Esophagus squamous epithelium (tissue), 4 donors: Measurements from ENCODE around the gene ALG11.

Experiments
- CTCF ChIP-seq, 6 experiments: fragments of 450-650 bp in 4 of 6; fragments of 200-600 bp in 2 of 6; sonication (generic) in 2 of 6; IDR thresholded peaks; one replicate each; pipeline ENCODE4 v1.5.1; 2016 to 2019; ENCODE audit warnings: antibody characterized with exemption in 6 of 6, mild to moderate bottlenecking in 4 of 6, moderate library complexity in 4 of 6
- POLR2A ChIP-seq, 4 donors: fragments of 450-650 bp; IDR thresholded peaks; one replicate each; pipeline ENCODE4 v1.6.1; 2017; ENCODE audit warnings: antibody characterized with exemption in 4 of 4, mild to moderate bottlenecking in 4 of 4, moderate library complexity in 3 of 4

- TF ChIP-seq CTCF (IDR thresholded peaks at IDR 0.05) (no peak), POLR2A (IDR thresholded peaks at IDR 0.05) (no peak)
These were observed 276 bp downstream of the ALG11 start for GRCh38 chr13:52012512-52012836.
